Small intestine (tissue), 7 donors: ENCODE data around the gene ME1. TPM values are rescaled to one million over a fixed set of nuclear protein-coding genes. Genes with fewer than 3 reads are reported as not detected.

Experiments
- DNase-seq, 2 donors: peaks; one replicate each; pipeline versions ENCODE4 v3.0.0 to v3.0.0-alpha.2; 2013
- FAIRE-seq: peaks from 2 replicates; lab custom pipeline; 2012; peaks lifted over from hg19 to GRCh38; lab: Jason Lieb, UNC
- H3K27ac ChIP-seq, 3 donors: one replicate each; pipeline ENCODE4 v1.5.1; 2013; ENCODE audit warnings: low read length in 2 of 3, mild to moderate bottlenecking in 2 of 3, control low read depth in 1 of 3, inconsistent platforms in 1 of 3, low read depth in 1 of 3, moderate library complexity in 1 of 3
- H3K27me3 ChIP-seq, 3 donors: one replicate each; pipeline ENCODE4 v1.6.1; 2013; ENCODE audit warnings: low read length in 3 of 3, inconsistent platforms in 1 of 3; ENCODE audit not compliant: control insufficient read depth in 3 of 3, insufficient read depth in 3 of 3
- H3K36me3 ChIP-seq, 3 donors: one replicate each; pipeline ENCODE4 v1.6.1; 2013; ENCODE audit warnings: low read length in 3 of 3, inconsistent platforms in 1 of 3, low read depth in 1 of 3, mild to moderate bottlenecking in 1 of 3, moderate library complexity in 1 of 3; ENCODE audit not compliant: control insufficient read depth in 3 of 3, insufficient read depth in 2 of 3
- H3K4me1 ChIP-seq, 3 donors: one replicate each; pipeline ENCODE4 v1.6.1; 2013; ENCODE audit warnings: low read length in 2 of 3, inconsistent platforms in 1 of 3, low read depth in 1 of 3, mild to moderate bottlenecking in 1 of 3, moderate library complexity in 1 of 3; ENCODE audit not compliant: control insufficient read depth in 3 of 3, insufficient read depth in 2 of 3
- H3K4me3 ChIP-seq, 3 donors: one replicate each; pipeline ENCODE4 v1.5.1; 2013; ENCODE audit warnings: low read length in 3 of 3, control low read depth in 1 of 3, inconsistent platforms in 1 of 3, low read depth in 1 of 3, mild to moderate bottlenecking in 1 of 3, moderate library complexity in 1 of 3
- H3K9me3 ChIP-seq, 2 donors: one replicate each; pipeline ENCODE4 v1.6.1; 2013; ENCODE audit warnings: low read depth in 1 of 2, low read length in 1 of 2; ENCODE audit not compliant: control insufficient read depth in 2 of 2, insufficient read depth in 1 of 2
- WGBS, 3 donors: extraction: QIAGEN DNeasy Blood & Tissue Kit; methylation state at CpG; one replicate each; pipeline ENCODE4 v1.1.7; 2013; 5-methylcytosine and 5-hydroxymethylcytosine counted together
- polyA plus RNA-seq, 4 donors: library from polyadenylated mRNA; stranded (reverse) in 3 of 4; unstranded in 1 of 4; fragments of 200-250 nt in 3 of 4; fragments of 120-200 nt in 1 of 4; gene quantifications; one replicate each; pipeline versions ENCODE4 v1.2.1 to v1.2.3, GENCODE V29; 2013
- donor health status: healthy with polysubstance abuse.
- donor health status: control.
- donor health status: control.
- donor health status: Bipolar disorder and iron deficiency.
- donor health status: healthy.

ME1 gene
- polyA plus RNA-seq, 4 donors: 9.6 to 48.3 (median 15.6) TPM

DNA sequence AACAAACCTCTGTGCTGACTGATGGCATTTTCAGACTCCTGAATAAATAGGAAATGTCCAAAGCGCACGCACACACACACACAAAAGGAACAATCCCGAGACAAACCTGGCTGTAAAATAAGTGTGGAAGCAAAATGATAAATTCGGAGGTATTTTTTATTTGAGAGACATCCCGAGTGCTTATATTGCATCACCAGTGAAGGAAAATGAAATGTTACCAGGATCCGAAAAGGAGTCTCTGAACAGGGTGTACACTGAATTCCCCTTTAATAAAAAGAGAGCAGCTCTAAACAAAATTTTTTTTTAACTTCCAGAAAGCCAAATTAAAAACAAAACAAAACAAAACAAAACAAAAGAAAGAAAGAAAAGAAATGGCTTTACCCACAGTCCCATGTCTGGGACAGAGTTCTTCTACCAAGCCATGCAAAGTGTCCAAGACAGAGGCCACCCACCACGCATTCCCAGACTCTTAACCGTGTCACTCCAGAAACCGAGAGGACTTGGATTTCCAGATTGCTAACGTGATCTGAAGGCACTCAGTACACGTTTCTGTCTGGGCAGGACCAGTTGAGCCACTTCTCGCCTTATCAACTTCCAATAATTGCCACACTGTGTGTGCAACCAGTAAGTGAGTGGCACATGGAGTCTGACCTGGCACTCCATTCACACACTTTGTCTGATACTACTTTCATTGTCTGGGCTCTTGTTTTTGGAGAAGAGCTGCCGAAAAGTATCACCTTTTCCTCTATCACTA is 817 bp downstream of the ME1 start:
- H3K4me3 ChIP-seq: peak overlapping the region; percentile 33 to 73 (median 55)
- FAIRE-seq (no peak), DNase-seq (peak; percentile 76 to 85)
- peaks cover 0 to 3% of the 10 kb centered on the region in 2 donors for H3K9me3 ChIP-seq
- H3K4me1 ChIP-seq: no peaks in the 10 kb centered on the region
- peak overlapping the region; percentile 74 to 93 (median 90) for H3K27ac ChIP-seq
- WGBS, 3 donors: 10 to 38% (median 33%) methylated on average over 13 of the region's 13 CpGs
- no peaks in the 10 kb centered on the region for H3K27me3 ChIP-seq
- H3K36me3 ChIP-seq: no peaks in the 10 kb centered on the region

DNA sequence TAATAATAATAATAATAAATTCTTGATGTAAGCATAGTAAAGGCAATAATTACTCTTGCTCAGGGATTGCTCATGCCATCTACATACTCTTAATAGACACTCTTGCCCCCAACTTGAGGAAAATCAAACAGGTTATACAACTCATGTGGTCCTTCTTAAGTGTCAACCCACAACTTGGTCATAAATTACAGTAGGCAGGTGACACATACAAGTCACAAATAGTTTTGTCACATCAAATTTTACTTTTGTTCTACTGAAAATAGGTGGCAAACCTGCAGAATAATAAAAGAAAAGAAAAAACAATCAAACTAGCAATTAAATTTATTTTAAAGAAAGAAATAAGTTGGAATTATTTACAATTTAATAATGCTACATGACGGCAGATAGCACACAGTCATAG is 1.6 kb downstream of the ME1 start:
- no peaks in the 10 kb centered on the region for H3K27me3 ChIP-seq
- H3K4me3 ChIP-seq: no peak overlapping the region
- H3K36me3 ChIP-seq: no peaks in the 10 kb centered on the region
- FAIRE-seq (no peak), DNase-seq (no peak)
- no peaks in the 10 kb centered on the region for H3K4me1 ChIP-seq
- H3K27ac ChIP-seq: no peak overlapping the region
- WGBS, 3 donors: 59 to 80% (median 62%) methylated on average over 1 of the region's 1 CpG
- peaks cover 0 to 8% of the 10 kb centered on the region in 2 donors for H3K9me3 ChIP-seq

DNA sequence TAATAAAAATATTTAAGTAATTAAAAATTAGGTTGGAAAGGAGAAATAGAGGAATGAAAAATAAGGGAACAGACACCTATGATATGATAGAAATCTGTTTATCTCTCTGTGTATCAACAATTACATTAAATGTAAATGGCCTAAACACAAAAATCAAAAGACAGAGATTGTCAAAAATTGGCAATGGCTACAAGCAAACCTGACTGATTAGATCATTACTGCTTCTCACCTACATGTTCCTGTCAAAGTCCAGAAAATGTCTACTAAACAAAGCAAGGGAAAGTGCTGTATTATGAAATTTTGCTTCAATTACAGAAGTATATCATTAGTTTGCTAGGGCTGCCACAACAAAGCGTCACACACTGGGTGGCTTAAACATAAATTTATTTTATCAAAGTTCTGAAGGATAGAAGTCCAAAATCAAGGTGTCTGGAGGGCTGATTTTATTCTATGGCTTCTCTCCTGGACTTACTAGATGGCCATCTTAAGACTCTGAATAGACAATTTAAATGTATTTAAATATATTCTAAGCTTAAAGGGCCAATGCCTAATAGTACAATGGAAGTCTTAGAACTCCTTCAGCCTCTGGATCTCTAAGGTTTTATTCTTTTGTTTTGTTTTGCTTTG is 6.3 kb downstream of the ME1 start:
- Histone ChIP-seq H3K27ac (no peak overlapping the region), H3K27me3 (no peaks in the 10 kb centered on the region), H3K36me3 (peaks cover 0 to 3% (median 0%) of the 10 kb centered on the region in 3 donors), H3K4me1 (peaks cover 0 to 11% (median 3%) of the 10 kb centered on the region in 3 donors), H3K4me3 (no peak overlapping the region), H3K9me3 (peaks cover 0 to 8% of the 10 kb centered on the region in 2 donors)
- 57 to 86% (median 84%) methylated on average over 1 of the region's 1 CpG for WGBS, 3 donors
- peak; percentile 41 for FAIRE-seq
- DNase-seq: no peak

DNA sequence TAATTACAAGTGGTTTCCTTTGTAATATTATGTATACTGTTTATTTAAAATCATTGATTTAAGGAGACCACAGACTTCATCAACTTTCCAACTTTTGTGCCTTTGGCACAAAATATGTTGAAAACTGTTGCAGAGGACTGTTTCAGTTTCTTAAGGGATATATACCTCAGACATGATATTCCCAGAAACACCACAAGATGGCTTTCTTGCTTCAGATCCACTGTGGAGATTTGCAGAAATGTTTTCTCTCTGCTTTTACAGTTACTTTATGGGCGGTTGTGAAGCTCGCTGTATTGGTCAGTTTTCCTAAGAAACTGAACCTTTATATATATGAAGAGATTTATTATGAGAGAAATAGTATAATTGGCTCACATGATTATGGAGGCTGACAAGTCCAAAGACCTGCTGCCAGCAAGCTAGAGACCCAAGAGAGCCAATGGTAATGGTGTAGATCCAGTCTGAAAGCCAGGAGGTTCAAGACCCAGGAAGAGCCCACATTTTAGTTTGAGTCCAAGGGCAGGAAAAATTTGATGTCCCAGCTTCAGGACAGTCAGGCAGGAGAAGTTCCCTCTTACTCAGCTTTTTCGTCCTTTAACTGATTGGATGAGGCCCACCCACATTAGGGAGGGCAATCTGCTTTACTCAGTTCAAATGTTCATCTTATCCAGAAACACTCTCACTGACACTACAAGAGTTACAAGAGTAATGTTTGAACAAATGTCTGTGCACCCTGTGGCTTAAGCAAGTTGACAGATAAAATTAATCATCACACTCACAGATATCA is 12.8 kb downstream of the ME1 start:
- H3K27me3 ChIP-seq: no peaks in the 10 kb centered on the region
- FAIRE-seq (peak; percentile 15), DNase-seq (peak; percentile 64 to 70)
- no peak overlapping the region for H3K4me3 ChIP-seq
- WGBS, 3 donors: 70 to 79% (median 72%) methylated on average over 3 of the region's 3 CpGs
- peaks cover 0 to 11% (median 3%) of the 10 kb centered on the region in 3 donors for H3K4me1 ChIP-seq
- H3K9me3 ChIP-seq: no peaks in the 10 kb centered on the region
- no peak overlapping the region for H3K27ac ChIP-seq
- no peaks in the 10 kb centered on the region for H3K36me3 ChIP-seq

DNA sequence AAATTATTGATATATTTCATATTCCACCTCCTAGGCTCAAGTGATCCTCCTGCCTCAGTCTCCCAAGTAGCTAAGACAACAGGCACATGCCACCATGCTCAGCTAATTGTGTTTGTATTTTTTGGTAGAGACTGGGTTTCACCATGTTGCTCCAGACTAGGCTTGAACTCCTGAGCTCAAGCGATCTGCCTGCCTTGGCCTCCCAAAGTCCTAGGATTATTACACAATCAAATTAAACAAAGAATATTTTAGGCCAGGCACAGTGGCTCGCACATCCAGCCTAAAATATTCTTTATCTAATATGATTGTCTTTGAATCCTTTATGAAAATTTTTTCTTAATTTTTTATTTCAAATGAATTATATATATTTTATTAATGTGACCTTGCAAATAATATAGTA is 17.8 kb downstream of the ME1 start:
- no peaks in the 10 kb centered on the region for H3K4me1 ChIP-seq
- H3K27ac ChIP-seq: no peak overlapping the region
- FAIRE-seq: no peak
- H3K27me3 ChIP-seq: no peaks in the 10 kb centered on the region
- 87 to 98% (median 94%) methylated on average over 2 of the region's 2 CpGs for WGBS, 3 donors
- peaks cover 0 to 4% of the 10 kb centered on the region in 2 donors for H3K9me3 ChIP-seq
- peaks cover 0 to 2% (median 0%) of the 10 kb centered on the region in 3 donors for H3K36me3 ChIP-seq
- no peak overlapping the region for H3K4me3 ChIP-seq
- no peak for DNase-seq

DNA sequence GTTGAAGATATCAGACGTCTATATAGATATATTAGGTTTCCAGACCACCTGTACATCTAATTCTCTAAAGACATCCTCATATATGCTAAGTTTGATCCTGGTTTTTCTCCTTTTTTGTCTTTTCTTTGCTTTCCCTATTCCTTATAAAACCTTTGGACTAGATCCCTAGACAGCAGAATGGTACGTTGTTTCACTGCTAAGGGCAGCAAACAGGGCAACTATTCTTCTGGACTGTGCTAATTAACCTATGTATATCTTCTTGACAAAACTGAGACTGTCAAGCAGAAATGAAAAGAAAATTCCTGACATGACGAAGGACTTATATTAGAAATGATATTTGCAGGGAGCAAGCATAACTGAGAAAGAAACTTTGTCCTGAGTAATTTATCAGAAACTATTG is 19.1 kb downstream of the ME1 start:
- H3K9me3 ChIP-seq: peaks cover 0 to 4% of the 10 kb centered on the region in 2 donors
- H3K36me3 ChIP-seq: peaks cover 0 to 3% (median 0%) of the 10 kb centered on the region in 3 donors
- H3K27me3 ChIP-seq: no peaks in the 10 kb centered on the region
- H3K4me3 ChIP-seq: no peak overlapping the region
- DNase-seq: no peak
- no peaks in the 10 kb centered on the region for H3K4me1 ChIP-seq
- no peak for FAIRE-seq
- 77 to 84% (median 79%) methylated on average over 3 of the region's 3 CpGs for WGBS, 3 donors
- H3K27ac ChIP-seq: no peak overlapping the region

DNA sequence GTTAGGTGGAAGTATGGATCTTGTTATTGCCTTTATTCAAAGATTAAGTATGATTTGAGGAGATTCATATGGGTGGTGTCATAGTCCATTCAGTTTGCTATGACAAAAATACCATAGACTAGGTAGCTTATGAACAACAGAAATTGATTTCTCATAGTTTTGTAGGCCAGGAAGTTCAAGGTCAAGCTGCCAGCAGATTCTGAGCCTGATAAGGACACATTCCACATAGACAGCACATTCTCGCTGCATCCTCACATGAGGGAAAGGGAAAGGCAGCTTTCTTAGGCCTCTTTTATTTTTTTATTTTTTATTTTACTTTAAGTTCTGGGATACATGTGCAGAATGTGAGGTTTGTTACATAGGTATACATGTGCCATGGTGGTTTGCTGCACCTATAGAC is 27.7 kb downstream of the ME1 start:
- DNase-seq: no peak
- 90 to 100% (median 91%) methylated on average over 1 of the region's 1 CpG for WGBS, 3 donors
- Histone ChIP-seq H3K27me3 (no peaks in the 10 kb centered on the region), H3K27ac (no peak overlapping the region), H3K36me3 (peaks cover 0 to 4% (median 2%) of the 10 kb centered on the region in 3 donors), H3K4me3 (no peak overlapping the region), H3K9me3 (no peaks in the 10 kb centered on the region), H3K4me1 (no peaks in the 10 kb centered on the region)
- no peak for FAIRE-seq

DNA sequence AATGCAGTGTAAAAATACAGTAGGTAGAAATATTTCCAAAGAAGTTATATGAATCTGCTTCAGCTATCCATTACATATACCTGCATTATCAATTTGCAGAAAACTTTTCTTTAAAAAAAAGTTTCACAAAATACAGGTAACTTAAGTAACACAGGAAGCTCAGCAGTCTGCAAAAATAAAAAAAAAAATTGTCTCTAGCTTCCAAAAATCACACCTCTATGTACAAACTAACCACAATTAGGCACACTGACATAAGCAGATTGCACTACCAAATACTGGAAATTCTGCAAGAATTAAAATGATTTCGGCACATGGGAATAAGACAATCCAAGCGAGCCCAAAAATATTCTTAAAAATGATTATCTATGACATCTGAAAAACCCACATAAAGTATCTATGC is 41.2 kb downstream of the ME1 start:
- H3K36me3 ChIP-seq: peaks cover 0 to 11% (median 0%) of the 10 kb centered on the region in 3 donors
- no peak overlapping the region for H3K4me3 ChIP-seq
- no peak for FAIRE-seq
- no peak overlapping the region for H3K27ac ChIP-seq
- DNase-seq: no peak
- 87 to 98% (median 97%) methylated on average over 2 of the region's 2 CpGs for WGBS, 3 donors
- no peaks in the 10 kb centered on the region for H3K27me3 ChIP-seq
- no peaks in the 10 kb centered on the region for H3K4me1 ChIP-seq
- H3K9me3 ChIP-seq: peaks cover 0 to 5% of the 10 kb centered on the region in 2 donors
